HepG2 (cell line): ENCODE results near the gene GINS3. TPM values are rescaled to one million over a fixed set of nuclear protein-coding genes. Genes with fewer than 3 reads are reported as not detected.

Experiments
- ATAC-seq: fragments of 200-7000 bp; cut with Tn5 transposase; 3 replicates; pipeline ENCODE4 v1.9.1; 2020; ENCODE audit warnings: mild to moderate bottlenecking, moderate library complexity
- BruUV-seq: library from RNA; stranded (reverse); fragments of 400-500 nt; replicated peaks from 2 replicates; lab custom pipeline; 2021; lab: Mats Ljungman, UMichigan
- CTCF ChIA-PET: fragments of 300-600 bp; formaldehyde crosslinking; extraction: SDS; loops from one replicate; lab custom pipeline; 2021; ENCODE audit warnings: low total read pairs, inconsistent platforms, low intra/inter-chr PET ratio; lab: Yijun Ruan, JAX
- POLR2A ChIA-PET: fragments of 350-600 bp; sonication (Branson Sonifier 250); formaldehyde crosslinking; loops from one replicate; lab custom pipeline; 2020; ENCODE audit warnings: antibody characterized with exemption, inconsistent platforms; lab: Yijun Ruan, JAX
- DNase-seq: peaks from one replicate; pipeline ENCODE4 v3.0.0-alpha.2; 2015; ENCODE audit warnings: low spot score
- FAIRE-seq: peaks from 3 replicates; lab custom pipeline; 2011; peaks lifted over from hg19 to GRCh38; lab: Jason Lieb, UNC
- H2AFZ ChIP-seq: one replicate; pipeline ENCODE4 v1.6.1; 2011; ENCODE audit warnings: low read length, inconsistent platforms
- H3K27ac ChIP-seq: fragments of 300-600 bp; 3 replicates; pipeline ENCODE4 v1.8.0; 2011; ENCODE audit warnings: mixed run types, mild to moderate bottlenecking, mixed read lengths, low read length, inconsistent platforms; ENCODE audit not compliant: insufficient read depth; ENCODE audit errors: extremely low read length
- H3K27me3 ChIP-seq, 2 experiments: fragments of 200-600 bp in 1 of 2; 2 replicates in 1 of 2; 3 replicates in 1 of 2; pipeline versions ENCODE4 v1.6.0 to v1.8.0; 2011; ENCODE audit warnings: low read length in 2 of 2, mild to moderate bottlenecking in 2 of 2, moderate library complexity in 2 of 2, inconsistent platforms in 1 of 2; ENCODE audit not compliant: insufficient read depth in 2 of 2, control insufficient read depth in 1 of 2
- H3K36me3 ChIP-seq, 2 experiments: fragments of 200-600 bp in 1 of 2; replicated peaks in 1 of 2; 2 replicates in 1 of 2; 3 replicates in 1 of 2; pipeline versions ENCODE4 v1.5.1 to v1.8.0; 2011; ENCODE audit warnings: low read length in 2 of 2, inconsistent platforms in 1 of 2; ENCODE audit not compliant: insufficient read depth in 2 of 2, control insufficient read depth in 1 of 2
- H3K4me1 ChIP-seq: 2 replicates; pipeline ENCODE4 v1.5.1; 2012; ENCODE audit warnings: low read length, inconsistent platforms; ENCODE audit not compliant: insufficient read depth
- H3K4me2 ChIP-seq: 2 replicates; pipeline ENCODE4 v1.6.0; 2011; ENCODE audit warnings: low read depth, low read length, inconsistent platforms
- H3K4me3 ChIP-seq, 3 experiments: fragments of 200-600 bp in 1 of 3; sonication (generic), shearing (Covaris generic) in 1 of 3; replicated peaks in 1 of 3; 2 replicates each; pipeline ENCODE4 v1.5.1; 2011 to 2016; ENCODE audit warnings: low read length in 3 of 3, inconsistent platforms in 2 of 3, low read depth in 2 of 3, mild to moderate bottlenecking in 2 of 3, control low read depth in 1 of 3, mixed read lengths in 1 of 3; ENCODE audit not compliant: insufficient read depth in 1 of 3
- H3K79me2 ChIP-seq: one replicate; pipeline ENCODE4 v1.6.1; 2011; ENCODE audit warnings: low read length, inconsistent platforms; ENCODE audit not compliant: insufficient read depth
- H3K9ac ChIP-seq: 2 replicates; pipeline ENCODE4 v1.6.0; 2011; ENCODE audit warnings: mild to moderate bottlenecking, low read depth, low read length, inconsistent platforms; ENCODE audit not compliant: insufficient read depth
- H3K9me3 ChIP-seq: 2 replicates; pipeline ENCODE4 v1.5.1; 2012; ENCODE audit warnings: mild to moderate bottlenecking, low read length
- H4K20me1 ChIP-seq: 2 replicates; pipeline ENCODE4 v1.6.0; 2011; ENCODE audit warnings: inconsistent platforms, mild to moderate bottlenecking, low read length, moderate library complexity; ENCODE audit not compliant: insufficient read depth
- FOXA3 ChIP-seq: IDR thresholded peaks from 2 replicates; pipeline ENCODE4 v1.6.1; 2016; ENCODE audit warnings: missing genetic modification reagents, missing compliant biosample characterization
- FOXC1 ChIP-seq: sonication (generic); formaldehyde crosslinking; IDR thresholded peaks from 2 replicates; pipeline ENCODE4 v1.8.0; 2022; ENCODE audit warnings: mild to moderate bottlenecking, missing genetic modification reagents, borderline replicate concordance
- KLF9 ChIP-seq: IDR thresholded peaks from 2 replicates; pipeline ENCODE4 v1.6.1; 2016; ENCODE audit warnings: low read depth
- SKI ChIP-seq: fragments of 450-650 bp; IDR thresholded peaks from one replicate; pipeline ENCODE4 v1.6.1; 2018; ENCODE audit warnings: mild to moderate bottlenecking; ENCODE audit not compliant: partially characterized antibody
- ZZZ3 ChIP-seq: sonication (generic); formaldehyde crosslinking; IDR thresholded peaks from 2 replicates; pipeline ENCODE4 v1.4.0; 2020; ENCODE audit warnings: missing genetic modification reagents, mild to moderate bottlenecking, borderline replicate concordance
- WGBS: methylation state at CpG from one replicate; pipeline ENCODE4 v1.1.6; 2017; ENCODE audit warnings: low lambda C conversion rate; 5-methylcytosine and 5-hydroxymethylcytosine counted together
- in situ Hi-C: cut with HindIII; loops from 2 replicates; pipeline ENCODE4 v1.10.0; 2017; ENCODE audit warnings: low pct_unique_long_range_greater_than_20kb; ENCODE audit not compliant: extremely low pct_ligation_motif_present
- intact Hi-C: fragments of 100-400 bp; cut with micrococcal nuclease; formaldehyde crosslinking; loops from one replicate; pipeline ENCODE4 v1.10.0; 2022; ENCODE audit not compliant: unreplicated experiment
- polyA plus RNA-seq, 8 experiments: library from polyadenylated mRNA; depleted of rRNA in 3 of 8; stranded (reverse) in 7 of 8; unstranded in 1 of 8; fragments of >200 nt; fragmentation: Illumina TruSeq in 4 of 8; extraction: Trizol in 4 of 8; gene quantifications; 2 replicates each; pipeline versions ENCODE4 v1.2.1 to v1.2.3, GENCODE V29; 2011 to 2016; ENCODE audit warnings: low read depth in 4 of 8, missing spikeins in 1 of 8, mixed read lengths in 1 of 8; ENCODE audit not compliant: insufficient read depth in 1 of 8
- total RNA-seq, 5 experiments: library from RNA; depleted of rRNA; stranded (reverse); fragments of >200 nt; fragmentation: Illumina TruSeq; extraction: Trizol; gene quantifications; 2 replicates each; pipeline ENCODE4 v1.2.3, GENCODE V29; 2016; ENCODE audit warnings: low read depth in 1 of 5
- TF ChIP-seq, protein P1 (sequence below): sonication (generic); formaldehyde crosslinking; conservative IDR thresholded peaks from 2 replicates; pipeline ENCODE4 v1.8.0; 2022; ENCODE audit warnings: mild to moderate bottlenecking, moderate library complexity, missing genetic modification reagents

The GINS3 gene
- total and polyA plus RNA-seq, 2 of the 13 experiments (the other 11 are each of a cell fraction or from before 2014, with no cell fraction given) = 6.5 to 19.3 TPM

DNA sequence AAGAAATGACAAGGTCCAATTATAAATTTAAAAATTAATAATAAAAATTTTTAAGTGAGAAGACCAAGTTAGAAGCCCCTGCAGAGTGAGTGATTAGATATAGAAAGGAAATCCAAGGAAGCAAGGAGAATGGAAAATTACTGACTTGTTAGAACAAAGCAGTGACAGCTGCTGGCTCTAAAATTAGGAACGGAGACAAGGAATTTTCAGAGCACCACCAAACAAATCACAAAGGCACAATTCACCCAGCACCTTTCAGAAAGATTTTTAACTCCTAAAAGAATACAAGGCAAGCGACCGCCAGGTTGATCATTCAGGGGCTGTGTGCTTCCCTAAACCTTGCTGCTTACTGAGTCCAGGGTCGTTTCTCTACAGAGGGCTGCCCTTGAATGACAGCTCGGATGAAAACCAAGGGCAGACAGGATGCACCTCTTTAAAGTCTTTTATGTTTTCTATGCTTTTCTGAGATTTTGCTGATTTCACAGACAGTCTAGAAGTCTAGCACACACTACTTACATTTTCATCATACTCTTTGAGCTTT is 45.4 kb upstream of the GINS3 start (continued):
- TF ChIP-seq FOXA3 (CRISPR knock-in tag) (no peak), KLF9 (CRISPR knock-in tag) (no peak), FOXC1 (CRISPR knock-in tag) (no peak)
- TF ChIP-seq, protein P1, sequence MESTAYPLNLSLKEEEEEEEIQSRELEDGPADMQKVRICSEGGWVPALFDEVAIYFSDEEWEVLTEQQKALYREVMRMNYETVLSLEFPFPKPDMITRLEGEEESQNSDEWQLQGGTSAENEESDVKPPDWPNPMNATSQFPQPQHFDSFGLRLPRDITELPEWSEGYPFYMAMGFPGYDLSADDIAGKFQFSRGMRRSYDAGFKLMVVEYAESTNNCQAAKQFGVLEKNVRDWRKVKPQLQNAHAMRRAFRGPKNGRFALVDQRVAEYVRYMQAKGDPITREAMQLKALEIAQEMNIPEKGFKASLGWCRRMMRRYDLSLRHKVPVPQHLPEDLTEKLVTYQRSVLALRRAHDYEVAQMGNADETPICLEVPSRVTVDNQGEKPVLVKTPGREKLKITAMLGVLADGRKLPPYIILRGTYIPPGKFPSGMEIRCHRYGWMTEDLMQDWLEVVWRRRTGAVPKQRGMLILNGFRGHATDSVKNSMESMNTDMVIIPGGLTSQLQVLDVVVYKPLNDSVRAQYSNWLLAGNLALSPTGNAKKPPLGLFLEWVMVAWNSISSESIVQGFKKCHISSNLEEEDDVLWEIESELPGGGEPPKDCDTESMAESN (CRISPR knock-in tag) = no peak
- TF ChIP-seq, all 625 proteins: peak for 0

DNA sequence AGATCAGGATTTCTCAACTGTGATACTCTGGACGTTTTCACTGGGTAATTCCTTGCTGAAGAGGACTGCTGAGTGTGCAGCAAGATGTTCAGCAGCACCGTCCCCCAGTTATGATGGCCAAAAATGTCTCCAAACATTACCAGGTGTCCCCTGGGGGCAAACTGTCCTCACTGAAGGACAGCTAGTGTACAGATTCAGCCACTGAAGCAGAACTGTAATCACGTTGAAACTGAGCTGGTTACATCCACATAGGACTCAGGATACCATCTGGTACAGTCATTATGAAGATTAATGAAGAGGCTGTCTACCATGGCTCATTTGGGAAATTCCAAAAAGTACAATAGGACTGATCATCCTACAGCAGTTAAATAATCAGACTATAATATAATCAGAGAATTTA is 43.3 kb upstream of the GINS3 start:
- no peaks in the 10 kb centered on the region for H3K9me3 ChIP-seq
- no peak for DNase-seq
- H3K27me3 ChIP-seq = peaks cover 0 to 19% of the 10 kb centered on the region in 2 experiments; a peak in 2 of 5 replicates
- no peak overlapping the region for H2AFZ ChIP-seq
- BruUV-seq = no TSS peak
- no peak overlapping the region for H3K4me2 ChIP-seq
- H3K4me3 ChIP-seq = no peak overlapping the region
- no peak for TF ChIP-seq FOXC1 (CRISPR knock-in tag)
- in situ Hi-C loops = no loop called here
- 0% methylated on average over 3 of the region's 3 CpGs for WGBS
- H3K27ac ChIP-seq = no peak overlapping the region
- no peaks in the 10 kb centered on the region for H3K79me2 ChIP-seq
- intact Hi-C loops = no loop called here
- FAIRE-seq = no peak
- no peaks in the 10 kb centered on the region for H3K36me3 ChIP-seq
- ChIA-PET POLR2A (no interaction called here), CTCF (no interaction called here)
- no peak for ATAC-seq
- H3K4me1 ChIP-seq = no peaks in the 10 kb centered on the region
- H4K20me1 ChIP-seq = no peaks in the 10 kb centered on the region
- H3K9ac ChIP-seq = no peak overlapping the region

DNA sequence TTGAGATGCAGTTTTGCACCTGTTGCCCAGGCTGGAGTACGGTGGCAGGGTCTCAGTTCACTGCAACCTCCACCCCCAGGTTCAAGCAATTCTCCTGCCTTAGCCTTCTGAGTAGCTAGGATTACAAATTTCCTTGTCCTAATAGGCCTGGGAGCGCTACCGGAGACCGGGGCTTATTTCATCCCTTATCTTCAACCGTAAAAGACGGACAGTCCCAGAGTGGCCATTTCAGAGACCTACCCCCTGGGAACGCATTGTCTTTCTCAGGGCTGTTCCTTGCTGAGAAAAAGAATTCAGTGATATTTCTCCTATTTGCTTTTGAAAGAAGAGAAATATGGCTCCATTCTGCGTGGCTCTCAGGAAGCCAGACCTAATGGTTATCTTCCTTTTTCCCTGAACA is 39.6 kb upstream of the GINS3 start:
- no peak overlapping the region for H3K9ac ChIP-seq
- H3K4me2 ChIP-seq = no peak overlapping the region
- no peaks in the 10 kb centered on the region for H3K4me1 ChIP-seq
- peaks cover 0 to 13% of the 10 kb centered on the region in 2 experiments; a peak in 2 of 5 replicates for H3K27me3 ChIP-seq
- in situ Hi-C loops (no loop called here), intact Hi-C loops (no loop called here)
- no peaks in the 10 kb centered on the region for H3K36me3 ChIP-seq
- TF ChIP-seq ZZZ3 (CRISPR knock-in tag) (no peak), SKI (no peak)
- WGBS = 37% methylated on average over 8 of the region's 8 CpGs
- no peak overlapping the region for H2AFZ ChIP-seq
- H3K4me3 ChIP-seq = no peak overlapping the region
- no peak overlapping the region for H3K27ac ChIP-seq
- no TSS peak for BruUV-seq
- FAIRE-seq (no peak), ATAC-seq (no peak), DNase-seq (no peak)
- ChIA-PET POLR2A (no interaction called here), CTCF (no interaction called here)
- H4K20me1 ChIP-seq = no peaks in the 10 kb centered on the region
- H3K9me3 ChIP-seq = no peaks in the 10 kb centered on the region
- no peaks in the 10 kb centered on the region for H3K79me2 ChIP-seq
